Amygdala (tissue), 56 donors: ENCODE data around the gene ATP6V0E1.
A peak's percentile ranks its signal among the peaks of the same experiment; 100 is the strongest.

Source experiments
- DNase-seq, 56 donors: peaks; one replicate each; lab custom pipeline; 2025; lab: John Stamatoyannopoulos, UW

Gene ATP6V0E1

GRCh38 chr5:172954751-172955159, 28.8 kb upstream of the ATP6V0E1 start:
- no peak for DNase-seq

- DNase-seq = no peak
Observed at GRCh38 chr5:172956228-172956627, 27.3 kb upstream of the ATP6V0E1 start.

GRCh38 chr5:172956936-172957335, 26.6 kb upstream of the ATP6V0E1 start:
- DNase-seq = peak in 5 of 56 donors; percentile 10 to 40 (median 25)

- DNase-seq = no peak
Observed at GRCh38 chr5:172957458-172957857, 26.1 kb upstream of the ATP6V0E1 start.

- DNase-seq = peak in 34 of 56 donors; percentile 8 to 70 (median 41)
Observed at GRCh38 chr5:172958331-172959046, 25.1 kb upstream of the ATP6V0E1 start.

GRCh38 chr5:172959824-172960799, 23.5 kb upstream of the ATP6V0E1 start:
- DNase-seq = no peak

- DNase-seq = no peak
Observed at GRCh38 chr5:172969921-172970320, 13.7 kb upstream of the ATP6V0E1 start.

GRCh38 chr5:172971482-172971881, 12.1 kb upstream of the ATP6V0E1 start:
- DNase-seq = no peak

GRCh38 chr5:172972552-172972951, 11.0 kb upstream of the ATP6V0E1 start:
- no peak for DNase-seq

- no peak for DNase-seq
Observed at GRCh38 chr5:172973127-172973916, 10.2 kb upstream of the ATP6V0E1 start.

- DNase-seq = no peak
Observed at GRCh38 chr5:172973931-172974330, 9.6 kb upstream of the ATP6V0E1 start.

- DNase-seq = no peak
Observed at GRCh38 chr5:172975289-172975688, 8.3 kb upstream of the ATP6V0E1 start.

- DNase-seq = no peak
Observed at GRCh38 chr5:172979778-172980177, 3.8 kb upstream of the ATP6V0E1 start.

- no peak for DNase-seq
Observed at GRCh38 chr5:172981931-172982330, 1.6 kb upstream of the ATP6V0E1 start.

GRCh38 chr5:172984244-172984953, 828 bp downstream of the ATP6V0E1 start:
- peak in 44 of 56 donors; percentile 9 to 78 (median 44) for DNase-seq

GRCh38 chr5:172985596-172985995, 2.0 kb downstream of the ATP6V0E1 start:
- DNase-seq = no peak

GRCh38 chr5:172988276-172988675, 4.7 kb downstream of the ATP6V0E1 start:
- DNase-seq = no peak

- no peak for DNase-seq
Observed at GRCh38 chr5:172990776-172991175, 7.2 kb downstream of the ATP6V0E1 start.

GRCh38 chr5:172994405-172994804, 10.8 kb downstream of the ATP6V0E1 start:
- DNase-seq = no peak

- DNase-seq = no peak
Observed at GRCh38 chr5:172999372-172999973, 15.9 kb downstream of the ATP6V0E1 start.
